SK-N-SH (cell line): ENCODE results near the gene SLC7A5. TPM values are rescaled to one million over a fixed set of nuclear protein-coding genes. Genes with fewer than 3 reads are reported as not detected.

Experiments
- CTCF ChIA-PET: fragments of 300-600, 350-600 bp; formaldehyde crosslinking; extraction: SDS; loops from one replicate; lab custom pipeline; 2021; lab: Yijun Ruan, JAX
- POLR2A ChIA-PET: fragments of 350-600 bp; sonication (Branson Sonifier 250); formaldehyde crosslinking; extraction: SDS; loops from one replicate; lab custom pipeline; 2020; ENCODE audit warnings: antibody characterized with exemption, inconsistent platforms; lab: Yijun Ruan, JAX
- DNase-seq: peaks from one replicate; pipeline ENCODE4 v3.0.0; 2012
- H2AFZ ChIP-seq: fragments of 200-600 bp; sonication (generic); 2 replicates; pipeline ENCODE4 v1.8.1; 2016; ENCODE audit warnings: antibody characterized with exemption, mild to moderate bottlenecking, low read depth
- H3F3A ChIP-seq: fragments of 200-600 bp; sonication (generic); replicated peaks from 2 replicates; pipeline ENCODE3; 2016; ENCODE audit warnings: antibody characterized with exemption, mild to moderate bottlenecking; ENCODE audit not compliant: insufficient read depth
- H3K27ac ChIP-seq, 2 experiments: fragments of 200-500 bp in 1 of 2; fragments of 200-600 bp in 1 of 2; sonication (Bioruptor generic) in 1 of 2; sonication (generic), shearing (Covaris generic) in 1 of 2; 2 replicates each; pipeline versions ENCODE4 v1.5.1 to v1.6.1; 2014 to 2016; ENCODE audit warnings: low read depth in 2 of 2, inconsistent platforms in 1 of 2, low read length in 1 of 2, mild to moderate bottlenecking in 1 of 2, mixed read lengths in 1 of 2
- H3K27me3 ChIP-seq: fragments of 200-600 bp; sonication (generic), shearing (Covaris generic); 2 replicates; pipeline ENCODE4 v1.6.1; 2016; ENCODE audit warnings: mixed run types; ENCODE audit not compliant: insufficient read depth
- H3K36me3 ChIP-seq, 2 experiments: fragments of 200-500 bp in 1 of 2; fragments of 200-600 bp in 1 of 2; sonication (Bioruptor generic) in 1 of 2; sonication (generic) in 1 of 2; replicated peaks in 1 of 2; 2 replicates each; pipeline versions ENCODE3 to v1.5.1; 2014 to 2016; ENCODE audit warnings: low read length in 1 of 2, mild to moderate bottlenecking in 1 of 2; ENCODE audit not compliant: insufficient read depth in 2 of 2, control insufficient read depth in 1 of 2
- H3K4me1 ChIP-seq, 2 experiments: fragments of 200-500 bp in 1 of 2; fragments of 200-600 bp in 1 of 2; sonication (Bioruptor generic) in 1 of 2; sonication (generic), shearing (Covaris generic) in 1 of 2; 2 replicates each; pipeline versions ENCODE4 v1.5.1 to v1.6.1; 2014 to 2016; ENCODE audit warnings: low read depth in 1 of 2, low read length in 1 of 2, mixed run types in 1 of 2; ENCODE audit not compliant: insufficient read depth in 2 of 2, control insufficient read depth in 1 of 2
- H3K4me2 ChIP-seq: fragments of 200-600 bp; sonication (generic), shearing (Covaris generic); 2 replicates; pipeline ENCODE4 v1.6.1; 2017; ENCODE audit warnings: mixed run types
- H3K4me3 ChIP-seq, 2 experiments: fragments of 200-500 bp in 1 of 2; fragments of 200-600 bp in 1 of 2; sonication (Bioruptor generic) in 1 of 2; sonication (generic), shearing (Covaris generic) in 1 of 2; 2 replicates each; pipeline versions ENCODE4 v1.5.1 to v1.8.1; 2014 to 2016; ENCODE audit warnings: low read depth in 2 of 2, inconsistent platforms in 1 of 2, low read length in 1 of 2, mild to moderate bottlenecking in 1 of 2, mixed read lengths in 1 of 2, moderate library complexity in 1 of 2
- H3K79me2 ChIP-seq: fragments of 200-600 bp; sonication (generic); 2 replicates; pipeline ENCODE4 v1.8.1; 2017; ENCODE audit warnings: mild to moderate bottlenecking; ENCODE audit not compliant: insufficient read depth
- H3K9ac ChIP-seq: fragments of 200-600 bp; sonication (generic); 2 replicates; pipeline ENCODE4 v1.6.1; 2017; ENCODE audit warnings: mixed run types
- H3K9me2 ChIP-seq: fragments of 200-600 bp; sonication (generic); 2 replicates; pipeline ENCODE4 v1.6.1; 2017; ENCODE audit warnings: mixed run types
- H3K9me3 ChIP-seq: fragments of 200-600 bp; sonication (generic); 2 replicates; pipeline ENCODE4 v1.6.1; 2017; ENCODE audit warnings: mixed run types, mild to moderate bottlenecking, moderate library complexity
- H4K20me1 ChIP-seq: fragments of 200-600 bp; sonication (generic); 2 replicates; pipeline ENCODE4 v1.6.1; 2017; ENCODE audit warnings: mild to moderate bottlenecking, mixed run types; ENCODE audit not compliant: insufficient read depth
- ELF1 ChIP-seq: IDR thresholded peaks from 2 replicates; pipeline ENCODE4 v1.4.0; 2012
- EP300 ChIP-seq, 2 experiments: IDR thresholded peaks; 2 replicates each; pipeline versions ENCODE4 v1.4.0 to v1.6.1; 2012; ENCODE audit warnings: borderline replicate concordance in 1 of 2, low read depth in 1 of 2, low read length in 1 of 2
- EZH2phosphoT487 ChIP-seq: fragments of 200-600 bp; sonication (generic); IDR thresholded peaks from 2 replicates; pipeline ENCODE4 v1.6.1; 2017; ENCODE audit warnings: low read depth, mixed run types, mild to moderate bottlenecking, antibody characterized with exemption, moderate library complexity, borderline replicate concordance
- FOSL2 ChIP-seq: IDR thresholded peaks from 2 replicates; pipeline ENCODE4 v1.4.0; 2012; ENCODE audit warnings: low read depth, mild to moderate bottlenecking, moderate library complexity, borderline replicate concordance
- FOXM1 ChIP-seq: IDR thresholded peaks from 2 replicates; pipeline ENCODE4 v1.4.0; 2012; ENCODE audit warnings: low read depth, mild to moderate bottlenecking
- GABPA ChIP-seq: IDR thresholded peaks from 2 replicates; pipeline ENCODE4 v1.4.0; 2012; ENCODE audit warnings: low read depth, mild to moderate bottlenecking
- MAX ChIP-seq: IDR thresholded peaks from 2 replicates; pipeline ENCODE4 v1.4.0; 2012; ENCODE audit warnings: low read depth
- MEF2A ChIP-seq: IDR thresholded peaks from 2 replicates; pipeline ENCODE4 v1.4.0; 2012; ENCODE audit warnings: low read depth, borderline replicate concordance
- MXI1 ChIP-seq: IDR thresholded peaks from 2 replicates; pipeline ENCODE4 v1.6.1; 2012; ENCODE audit warnings: mild to moderate bottlenecking, low read depth, low read length, improper control_type of control experiment
- RCOR1 ChIP-seq: fragments of 150-350 bp; IDR thresholded peaks from 2 replicates; pipeline ENCODE4 v1.6.1; 2017; ENCODE audit warnings: antibody characterized with exemption, low read length
- RFX5 ChIP-seq: IDR thresholded peaks from 2 replicates; pipeline ENCODE4 v1.6.1; 2012; ENCODE audit warnings: mild to moderate bottlenecking, improper control_type of control experiment, low read length
- SMC3 ChIP-seq: IDR thresholded peaks from 2 replicates; pipeline ENCODE4 v1.6.1; 2012; ENCODE audit warnings: low read depth, low read length, improper control_type of control experiment
- TAF1 ChIP-seq: IDR thresholded peaks from 2 replicates; pipeline ENCODE4 v1.6.1; 2012; ENCODE audit warnings: low read depth, mild to moderate bottlenecking, low read length, moderate library complexity, borderline replicate concordance
- TCF12 ChIP-seq: IDR thresholded peaks from 2 replicates; pipeline ENCODE4 v1.4.0; 2012
- USF1 ChIP-seq: IDR thresholded peaks from 2 replicates; pipeline ENCODE4 v1.4.0; 2012; ENCODE audit warnings: low read depth, borderline replicate concordance
- WGBS: methylation state at CpG from one replicate; pipeline ENCODE4 v1.1.6; 2017; ENCODE audit warnings: low lambda C conversion rate; 5-methylcytosine and 5-hydroxymethylcytosine counted together
- polyA plus RNA-seq, 3 experiments: library from polyadenylated mRNA; depleted of rRNA; stranded (reverse); fragments of >200 nt; gene quantifications; 2 replicates each; pipeline ENCODE4 v1.2.3, GENCODE V29; 2012

Gene SLC7A5
- polyA plus RNA-seq, 1 of the 3 experiments (the other 2 are of a cell fraction) = 15.1 TPM

GRCh38 chr16:87849419-87850008 lies 19.8 kb downstream of the SLC7A5 start (continued):
- no peak for TF ChIP-seq FOSL2
- no peak for TF ChIP-seq RCOR1

- ChIA-PET CTCF (interaction anchor here (0.8 to 10.5 kb wide), 24 partner anchors 10 to 104 kb away, joined by 3 to 207 read pairs (median 5); partner anchors contain the start of gene SLC7A5), POLR2A (interaction anchor here (1.1 to 1.6 kb wide), 3 partner anchors 10 to 42 kb away, joined by 5 to 12 read pairs (median 5); partner anchors contain the start of gene SLC7A5)
- no peaks in the 10 kb centered on the region for H3K9me2 ChIP-seq
- H3K9me3 ChIP-seq = no peaks in the 10 kb centered on the region
- TF ChIP-seq MAX (no peak), RFX5 (no peak), TAF1 (no peak), MEF2A (no peak), ELF1 (no peak), FOXM1 (no peak), EP300 (IDR thresholded peaks at IDR 0.05; ENCODE audit: borderline replicate concordance in 1 of 2, low read depth in 1 of 2, low read length in 1 of 2) (no peak), RCOR1 (no peak), MXI1 (no peak), TCF12 (no peak), EZH2phosphoT487 (no peak), GABPA (no peak), SMC3 (no peak), USF1 (no peak)
- no peak overlapping the region for H3K9ac ChIP-seq
- peaks cover 3 to 29% of the 10 kb centered on the region in 2 experiments for H3K36me3 ChIP-seq
- H3K79me2 ChIP-seq = peaks cover 5% of the 10 kb centered on the region; the same call in 1 of the 2 replicates
- DNase-seq = no peak
- peaks cover 10 to 36% of the 10 kb centered on the region in 2 experiments for H3K4me1 ChIP-seq
- H3K4me2 ChIP-seq = no peak overlapping the region
- H2AFZ ChIP-seq = no peak overlapping the region
- H3K27me3 ChIP-seq = no peaks in the 10 kb centered on the region
- no peak overlapping the region for H3K4me3 ChIP-seq
- 90% methylated on average over 16 of the region's 18 CpGs for WGBS
- H4K20me1 ChIP-seq = peaks cover 19% of the 10 kb centered on the region
- peaks cover 3% of the 10 kb centered on the region for H3F3A ChIP-seq
- no peak overlapping the region for H3K27ac ChIP-seq
These were observed 20.5 kb downstream of the SLC7A5 start for GRCh38 chr16:87848676-87849345.
